Midbrain (tissue), 1 donor: ENCODE measurements around the gene ENDOV.

Experiments
- DNase-seq: peaks from one replicate; lab custom pipeline; 2025; lab: John Stamatoyannopoulos, UW

The ENDOV gene

GRCh38 chr17:80416260-80416939 is 1.4 kb downstream of the ENDOV start:
- DNase-seq: no peak

GRCh38 chr17:80416940-80417293 is 1.9 kb downstream of the ENDOV start:
- DNase-seq: no peak

GRCh38 chr17:80418589-80418988 is 3.6 kb downstream of the ENDOV start:
- DNase-seq: no peak

GRCh38 chr17:80419255-80419654 is 4.3 kb downstream of the ENDOV start:
- no peak for DNase-seq

- DNase-seq: no peak
These were observed 6.6 kb downstream of the ENDOV start for GRCh38 chr17:80421381-80422090.

- no peak for DNase-seq
These were observed 7.3 kb downstream of the ENDOV start for GRCh38 chr17:80422276-80422675.

- DNase-seq: no peak
These were observed 8.0 kb downstream of the ENDOV start for GRCh38 chr17:80422981-80423380.

- DNase-seq: no peak
These were observed 8.7 kb downstream of the ENDOV start for GRCh38 chr17:80423536-80424225.

- DNase-seq: no peak
These were observed 9.3 kb downstream of the ENDOV start for GRCh38 chr17:80424261-80424660.

GRCh38 chr17:80424878-80425765 is 10.2 kb downstream of the ENDOV start:
- no peak for DNase-seq

- no peak for DNase-seq
These were observed 11.0 kb downstream of the ENDOV start for GRCh38 chr17:80425835-80426426.

- peak; percentile 77 for DNase-seq
These were observed 11.8 kb downstream of the ENDOV start for GRCh38 chr17:80426671-80427326.

GRCh38 chr17:80427366-80428282 is 12.7 kb downstream of the ENDOV start:
- DNase-seq: no peak

- DNase-seq: no peak
These were observed 13.4 kb downstream of the ENDOV start for GRCh38 chr17:80428363-80428762.

- DNase-seq: no peak
These were observed 13.8 kb downstream of the ENDOV start for GRCh38 chr17:80428796-80429195.

GRCh38 chr17:80429356-80430275 is 14.6 kb downstream of the ENDOV start:
- DNase-seq: no peak

GRCh38 chr17:80430446-80431245 is 15.7 kb downstream of the ENDOV start:
- no peak for DNase-seq
